ENCODE data around the gene CDC23. TPM values are rescaled to one million over a fixed set of nuclear protein-coding genes. Genes with fewer than 3 reads are reported as not detected.
A peak's percentile ranks its signal among the peaks of the same experiment; 100 is the strongest.

Gene CDC23
- total RNA-seq, 1 donor from 2014 or later: 21.5 TPM

DNA sequence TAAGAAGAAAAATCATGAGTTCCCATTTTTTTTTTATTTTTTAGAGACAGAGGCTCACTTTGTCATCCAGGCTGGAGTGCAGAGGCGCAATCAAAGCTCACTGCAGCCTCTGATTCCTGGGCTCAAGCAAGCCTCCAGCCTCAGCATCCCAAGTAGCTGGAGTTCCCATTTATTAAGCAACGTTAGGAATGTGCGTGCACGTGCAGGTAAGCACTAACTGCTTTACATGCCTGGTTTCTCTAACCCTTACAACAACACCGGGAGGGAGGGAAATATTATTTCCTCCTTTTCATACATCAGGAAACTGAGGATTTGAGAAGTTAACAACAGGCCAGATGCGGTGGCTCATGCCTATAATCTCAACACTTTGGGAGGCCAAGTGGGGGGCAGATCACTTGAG lies 16.3 kb upstream of the CDC23 start:
- H3K27ac ChIP-seq: no peak overlapping the region
- no peaks in the 10 kb centered on the region for H3K36me3 ChIP-seq
- H3K9me3 ChIP-seq: no peaks in the 10 kb centered on the region
- no peak for DNase-seq
- TF ChIP-seq CTCF (IDR thresholded peaks at IDR 0.05): no peak
- ATAC-seq: no peak
- no peak overlapping the region for H3K4me3 ChIP-seq
- peaks cover 9% of the 10 kb centered on the region for H3K4me1 ChIP-seq
- H3K27me3 ChIP-seq (ENCODE audit: low read depth): no peaks in the 10 kb centered on the region
- intact Hi-C loops (cut with DNase I): no loop called here

- no peak for DNase-seq
- intact Hi-C loops (cut with DNase I): no loop called here
These were observed 13.8 kb upstream of the CDC23 start for GRCh38 chr5:138226910-138227309.

GRCh38 chr5:138224712-138225111 lies 11.6 kb upstream of the CDC23 start:
- no peak for ATAC-seq
- peaks cover 9% of the 10 kb centered on the region for H3K4me1 ChIP-seq
- H3K27ac ChIP-seq: no peak overlapping the region
- no peak for DNase-seq
- no peaks in the 10 kb centered on the region for H3K36me3 ChIP-seq
- no peak overlapping the region for H3K4me3 ChIP-seq
- TF ChIP-seq CTCF (IDR thresholded peaks at IDR 0.05): no peak
- no peaks in the 10 kb centered on the region for H3K27me3 ChIP-seq (ENCODE audit: low read depth)
- no peaks in the 10 kb centered on the region for H3K9me3 ChIP-seq
- intact Hi-C loops (cut with DNase I): no loop called here

More at GRCh38 chr5:138226910-138227309, 13.8 kb upstream of the CDC23 start:
- no peaks in the 10 kb centered on the region for H3K9me3 ChIP-seq
- no peaks in the 10 kb centered on the region for H3K36me3 ChIP-seq
- no peak for ATAC-seq
- H3K27ac ChIP-seq: no peak overlapping the region
- TF ChIP-seq CTCF (IDR thresholded peaks at IDR 0.05): no peak
- H3K4me1 ChIP-seq: peaks cover 18% of the 10 kb centered on the region
- H3K4me3 ChIP-seq: no peak overlapping the region
- no peaks in the 10 kb centered on the region for H3K27me3 ChIP-seq (ENCODE audit: low read depth)

DNA sequence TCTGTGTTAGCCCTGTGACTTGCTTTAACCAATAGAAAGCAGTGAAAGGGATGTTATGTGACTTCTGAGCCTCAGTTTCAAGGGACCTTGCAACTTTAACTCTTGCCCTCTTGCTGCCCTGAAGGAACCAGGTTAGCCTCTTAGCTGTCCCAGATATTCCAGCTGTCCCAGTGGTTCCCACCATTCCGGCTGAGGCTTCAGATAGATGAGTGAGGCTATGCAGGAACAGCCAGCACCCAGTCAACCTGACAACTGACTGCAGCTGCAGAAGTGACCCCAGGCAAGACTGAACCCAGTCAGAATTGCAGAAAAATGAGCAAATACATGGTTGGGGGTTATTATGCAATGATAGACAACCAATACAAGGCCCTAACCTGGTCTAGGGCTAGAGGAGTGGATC lies 10.4 kb upstream of the CDC23 start:
- TF ChIP-seq CTCF (IDR thresholded peaks at IDR 0.05): no peak

GRCh38 chr5:138216799-138217198 lies 3.7 kb upstream of the CDC23 start:
- DNase-seq: no peak
- intact Hi-C loops (cut with DNase I): no loop called here
- H3K4me1 ChIP-seq: peaks cover 14% of the 10 kb centered on the region
- no peaks in the 10 kb centered on the region for H3K36me3 ChIP-seq
- no peak for TF ChIP-seq CTCF (IDR thresholded peaks at IDR 0.05)
- no peak for ATAC-seq
- no peak overlapping the region for H3K4me3 ChIP-seq
- H3K9me3 ChIP-seq: no peaks in the 10 kb centered on the region
- no peaks in the 10 kb centered on the region for H3K27me3 ChIP-seq (ENCODE audit: low read depth)
- no peak overlapping the region for H3K27ac ChIP-seq

More for the DNA sequence above, 10.4 kb upstream of the CDC23 start:
- Histone ChIP-seq H3K4me3 (no peak overlapping the region), H3K27ac (no peak overlapping the region), H3K36me3 (no peaks in the 10 kb centered on the region), H3K27me3 (ENCODE audit: low read depth) (no peaks in the 10 kb centered on the region), H3K9me3 (no peaks in the 10 kb centered on the region), H3K4me1 (peaks cover 9% of the 10 kb centered on the region)
- no peak for ATAC-seq
- DNase-seq: no peak
- intact Hi-C loops (cut with DNase I): no loop called here

DNA sequence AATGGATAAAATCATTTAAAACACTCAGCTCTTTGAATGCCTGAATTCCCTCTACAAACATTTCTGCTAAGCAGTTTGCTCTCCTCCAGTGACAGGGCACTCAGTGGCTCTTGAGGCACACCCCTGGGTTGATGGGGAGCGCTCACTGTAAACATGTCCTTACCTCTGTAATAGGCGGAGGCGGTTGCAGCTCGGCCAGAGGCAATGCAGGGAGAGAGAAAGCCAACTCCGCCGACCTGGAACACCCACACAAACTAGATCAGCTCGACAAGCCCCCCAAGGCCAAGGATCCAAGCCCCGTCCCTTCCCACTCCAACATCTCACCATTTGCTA lies 329 bp downstream of the CDC23 start:
- Histone ChIP-seq H3K4me3 (peak overlapping the region; percentile 99), H3K4me1 (peaks cover 16% of the 10 kb centered on the region), H3K36me3 (no peaks in the 10 kb centered on the region), H3K27me3 (ENCODE audit: low read depth) (no peaks in the 10 kb centered on the region), H3K9me3 (no peaks in the 10 kb centered on the region), H3K27ac (peak overlapping the region; percentile 88)
- intact Hi-C loops (cut with DNase I): no loop called here
- no peak for TF ChIP-seq CTCF (IDR thresholded peaks at IDR 0.05)
- peak; percentile 53 to 63 for ATAC-seq
- DNase-seq: no peak
